Omental fat pad (tissue), 4 donors: Measurements from ENCODE around the gene GOT1. TPM values are rescaled to one million over a fixed set of nuclear protein-coding genes. Genes with fewer than 3 reads are reported as not detected.

Source experiments
- ATAC-seq: fragments of 150-250 bp; one replicate; pipeline ENCODE4 v1.9.1; 2016; ENCODE audit warnings: mild to moderate bottlenecking, moderate library complexity; ENCODE audit not compliant: low FRiP score
- DNase-seq: peaks from one replicate; pipeline ENCODE4 v3.0.0-alpha.2; 2019; ENCODE audit warnings: low spot score
- total RNA-seq, 4 donors: library from RNA; depleted of rRNA; stranded (reverse); fragments of >200 nt; gene quantifications; one replicate each; pipeline ENCODE4 v1.1.0, GENCODE V29; 2016
- TF ChIP-seq, protein P1 (sequence below), 3 donors: fragments of 450-650 bp; IDR thresholded peaks; one replicate each; pipeline ENCODE4 v1.5.1; 2016 to 2017; ENCODE audit warnings: antibody characterized with exemption in 3 of 3, mild to moderate bottlenecking in 3 of 3, moderate library complexity in 2 of 3

Gene GOT1
- total RNA-seq, 4 donors from 2014 or later = 10.0 to 18.1 (median 14.5) TPM

- TF ChIP-seq, protein P1, sequence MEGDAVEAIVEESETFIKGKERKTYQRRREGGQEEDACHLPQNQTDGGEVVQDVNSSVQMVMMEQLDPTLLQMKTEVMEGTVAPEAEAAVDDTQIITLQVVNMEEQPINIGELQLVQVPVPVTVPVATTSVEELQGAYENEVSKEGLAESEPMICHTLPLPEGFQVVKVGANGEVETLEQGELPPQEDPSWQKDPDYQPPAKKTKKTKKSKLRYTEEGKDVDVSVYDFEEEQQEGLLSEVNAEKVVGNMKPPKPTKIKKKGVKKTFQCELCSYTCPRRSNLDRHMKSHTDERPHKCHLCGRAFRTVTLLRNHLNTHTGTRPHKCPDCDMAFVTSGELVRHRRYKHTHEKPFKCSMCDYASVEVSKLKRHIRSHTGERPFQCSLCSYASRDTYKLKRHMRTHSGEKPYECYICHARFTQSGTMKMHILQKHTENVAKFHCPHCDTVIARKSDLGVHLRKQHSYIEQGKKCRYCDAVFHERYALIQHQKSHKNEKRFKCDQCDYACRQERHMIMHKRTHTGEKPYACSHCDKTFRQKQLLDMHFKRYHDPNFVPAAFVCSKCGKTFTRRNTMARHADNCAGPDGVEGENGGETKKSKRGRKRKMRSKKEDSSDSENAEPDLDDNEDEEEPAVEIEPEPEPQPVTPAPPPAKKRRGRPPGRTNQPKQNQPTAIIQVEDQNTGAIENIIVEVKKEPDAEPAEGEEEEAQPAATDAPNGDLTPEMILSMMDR (IDR thresholded peaks at IDR 0.05) = no peak
- ATAC-seq (no peak), DNase-seq (no peak)
These were observed 28.8 kb upstream of the GOT1 start for GRCh38 chr10:99459217-99459616.

DNA sequence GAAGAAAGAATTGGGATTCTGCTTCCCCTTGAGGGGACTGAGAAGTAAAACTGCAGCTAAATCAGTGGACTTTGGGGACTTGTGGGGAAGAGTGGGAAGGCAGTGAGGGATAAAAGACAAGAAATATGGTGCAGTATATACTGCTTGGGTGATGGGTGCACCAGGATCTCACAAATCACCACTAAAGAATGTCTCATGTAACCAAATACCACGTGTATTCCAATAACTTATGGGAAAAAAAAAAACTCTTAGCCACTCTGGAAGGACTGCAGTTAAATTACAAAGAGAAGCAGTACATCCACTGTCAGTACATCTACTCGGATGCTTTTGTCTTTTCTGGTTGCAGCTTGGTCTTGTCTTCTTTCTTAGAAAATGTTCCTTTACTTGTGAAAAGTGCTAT is 27.4 kb upstream of the GOT1 start:
- TF ChIP-seq, protein P1 (IDR thresholded peaks at IDR 0.05) = no peak
- ATAC-seq (no peak), DNase-seq (no peak)

DNA sequence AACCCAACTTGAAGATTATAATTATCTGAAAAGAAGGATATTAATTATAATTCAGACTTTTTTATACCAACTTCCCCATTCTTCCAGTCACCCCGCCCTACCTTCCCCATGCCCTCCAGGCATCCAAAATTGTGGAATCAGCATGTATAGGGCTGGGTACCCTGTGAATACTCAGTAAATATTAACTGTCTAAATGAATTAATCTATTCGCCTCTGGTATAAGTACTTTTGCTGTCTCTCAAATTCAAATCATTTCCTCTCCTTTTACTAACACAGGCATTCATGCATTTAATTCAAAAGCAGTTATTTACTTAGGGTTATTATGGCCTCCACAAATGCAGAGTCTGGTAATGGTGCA is 26.5 kb upstream of the GOT1 start:
- DNase-seq (no peak), ATAC-seq (no peak)
- TF ChIP-seq, protein P1 (IDR thresholded peaks at IDR 0.05) = no peak

DNA sequence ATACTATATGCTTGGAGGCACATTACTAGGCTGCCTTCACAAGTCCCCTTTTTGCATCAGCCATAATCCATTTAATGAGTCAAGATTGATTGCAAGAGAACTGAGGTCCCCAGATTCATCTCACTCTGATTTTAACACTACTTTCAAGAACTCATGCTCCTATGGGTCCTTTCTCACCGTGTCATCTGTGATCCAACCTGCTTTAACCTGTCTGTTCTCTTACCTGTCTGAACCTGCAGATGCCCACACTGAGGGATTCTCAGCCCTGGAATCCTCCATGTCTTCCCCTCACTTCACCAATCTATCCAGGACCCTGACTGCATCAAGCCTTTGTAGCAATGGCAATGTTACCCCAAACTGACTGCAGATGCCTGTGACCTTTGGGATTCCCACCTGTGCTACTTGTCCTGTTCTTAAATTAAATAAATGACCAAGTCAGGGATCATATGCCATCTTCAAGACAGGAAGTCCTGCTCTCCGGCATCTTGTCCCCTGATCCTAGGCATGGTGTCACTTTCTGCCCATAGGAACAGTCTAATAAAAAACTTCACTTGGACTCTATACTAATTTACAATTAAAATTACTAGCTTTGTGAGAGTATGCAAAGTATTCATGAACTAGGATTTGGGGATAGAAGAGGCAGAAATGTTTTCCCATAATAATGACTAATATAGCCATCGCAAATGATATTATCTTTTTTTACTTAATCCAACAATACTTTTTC is 25.9 kb upstream of the GOT1 start:
- TF ChIP-seq, protein P1 (IDR thresholded peaks at IDR 0.05) = no peak
- ATAC-seq (no peak), DNase-seq (no peak)

GRCh38 chr10:99451981-99452380 is 21.6 kb upstream of the GOT1 start:
- ATAC-seq = no peak
- TF ChIP-seq, protein P1 (IDR thresholded peaks at IDR 0.05) = no peak
- no peak for DNase-seq

- TF ChIP-seq, protein P1 (IDR thresholded peaks at IDR 0.05) = no peak
- DNase-seq = no peak
- ATAC-seq = no peak
These were observed 21.0 kb upstream of the GOT1 start for GRCh38 chr10:99451499-99451788.

GRCh38 chr10:99450624-99451498 is 20.4 kb upstream of the GOT1 start:
- TF ChIP-seq, protein P1 (IDR thresholded peaks at IDR 0.05) = no peak
- ATAC-seq (no peak), DNase-seq (no peak)
